GM12878 (cell line): ENCODE data around the gene KAZN. TPM values are rescaled to one million over a fixed set of nuclear protein-coding genes. Genes with fewer than 3 reads are reported as not detected.

Experiments
- HDAC2 ChIP-seq: fragments of 200-600 bp; sonication (generic); IDR thresholded peaks from 2 replicates; pipeline ENCODE4 v1.6.1; 2017
- JUND ChIP-seq: IDR thresholded peaks from 2 replicates; pipeline ENCODE4 v1.6.1; 2012; ENCODE audit warnings: low read depth, mild to moderate bottlenecking, low read length, improper control_type of control experiment, moderate library complexity
- KLF5 ChIP-seq: fragments of 450-650 bp; IDR thresholded peaks from 2 replicates; pipeline ENCODE4 v1.6.1; 2014; ENCODE audit warnings: mild to moderate bottlenecking; ENCODE audit not compliant: partially characterized antibody
- NFIC ChIP-seq: IDR thresholded peaks from 2 replicates; pipeline ENCODE4 v1.6.1; 2012; ENCODE audit warnings: low read depth, mild to moderate bottlenecking, inconsistent platforms, low read length, moderate library complexity
- polyA plus RNA-seq, 11 experiments: library from polyadenylated mRNA; depleted of rRNA in 4 of 11; unstranded in 6 of 11; stranded (reverse) in 5 of 11; fragments of >200 nt; fragmentation: Nextera tagmentation in 4 of 11; fragmentation: Illumina TruSeq in 1 of 11; extraction: Ambion mirVana in 4 of 11; extraction: Trizol in 1 of 11; gene quantifications; 1 replicate in 1 of 11; 2 replicates in 10 of 11; pipeline versions ENCODE4 v1.2.1 to v1.2.3, GENCODE V29; 2011 to 2016; ENCODE audit warnings: inconsistent platforms in 2 of 11, missing spikeins in 2 of 11, low read depth in 1 of 11
- total RNA-seq, 4 experiments: library from RNA; depleted of rRNA in 3 of 4; stranded (reverse); fragments of >200 nt in 3 of 4; fragmentation: Illumina TruSeq in 1 of 4; extraction: Trizol in 1 of 4; gene quantifications; 2 replicates each; pipeline versions ENCODE4 v1.2.1 to v1.2.3, GENCODE V29; 2013 to 2021
- TF ChIP-seq, protein P1 (sequence below): IDR thresholded peaks from 2 replicates; pipeline ENCODE4 v1.6.1; 2012; ENCODE audit warnings: low read depth, low read length, improper control_type of control experiment
- TF ChIP-seq, protein P2 (sequence below): fragments of 150-350 bp; IDR thresholded peaks from 2 replicates; pipeline ENCODE4 v1.6.1; 2016; ENCODE audit warnings: low read depth, low read length
- TF ChIP-seq, protein P3 (sequence below): fragments of 150-350 bp; IDR thresholded peaks from 2 replicates; pipeline ENCODE4 v1.6.1; 2014; ENCODE audit warnings: mild to moderate bottlenecking, low read depth, low read length

Gene KAZN
- total and polyA plus RNA-seq, 10 of the 15 experiments (the other 5 are each of a cell fraction or from before 2014, with no cell fraction given) = 0.72 to 4.0 (median 1.2) TPM

DNA sequence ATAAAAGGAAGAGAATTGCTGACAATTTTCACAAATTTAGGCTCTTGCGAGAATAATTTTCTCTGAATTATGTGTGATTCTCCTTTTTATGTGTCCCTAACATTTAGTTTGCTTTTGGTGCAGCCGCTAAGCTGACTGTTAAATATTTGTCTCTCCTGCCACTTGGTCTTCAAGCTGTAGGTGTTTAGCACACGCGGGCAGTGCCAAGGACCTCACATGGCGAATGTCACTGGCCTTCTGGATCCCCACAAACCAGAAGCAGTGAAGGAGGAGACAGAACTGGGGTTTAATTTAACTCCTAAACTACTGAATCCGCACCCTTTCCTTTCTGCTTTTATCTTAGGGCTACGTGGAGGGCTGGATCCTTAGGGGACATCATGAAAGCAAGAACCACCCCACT is 120.0 kb downstream of the KAZN start (continued):
- TF ChIP-seq, protein P1, sequence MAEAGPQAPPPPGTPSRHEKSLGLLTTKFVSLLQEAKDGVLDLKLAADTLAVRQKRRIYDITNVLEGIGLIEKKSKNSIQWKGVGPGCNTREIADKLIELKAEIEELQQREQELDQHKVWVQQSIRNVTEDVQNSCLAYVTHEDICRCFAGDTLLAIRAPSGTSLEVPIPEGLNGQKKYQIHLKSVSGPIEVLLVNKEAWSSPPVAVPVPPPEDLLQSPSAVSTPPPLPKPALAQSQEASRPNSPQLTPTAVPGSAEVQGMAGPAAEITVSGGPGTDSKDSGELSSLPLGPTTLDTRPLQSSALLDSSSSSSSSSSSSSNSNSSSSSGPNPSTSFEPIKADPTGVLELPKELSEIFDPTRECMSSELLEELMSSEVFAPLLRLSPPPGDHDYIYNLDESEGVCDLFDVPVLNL = no peak
- TF ChIP-seq KLF5 (no peak), JUND (no peak), NFIC (no peak), HDAC2 (no peak)
- TF ChIP-seq, protein P2, sequence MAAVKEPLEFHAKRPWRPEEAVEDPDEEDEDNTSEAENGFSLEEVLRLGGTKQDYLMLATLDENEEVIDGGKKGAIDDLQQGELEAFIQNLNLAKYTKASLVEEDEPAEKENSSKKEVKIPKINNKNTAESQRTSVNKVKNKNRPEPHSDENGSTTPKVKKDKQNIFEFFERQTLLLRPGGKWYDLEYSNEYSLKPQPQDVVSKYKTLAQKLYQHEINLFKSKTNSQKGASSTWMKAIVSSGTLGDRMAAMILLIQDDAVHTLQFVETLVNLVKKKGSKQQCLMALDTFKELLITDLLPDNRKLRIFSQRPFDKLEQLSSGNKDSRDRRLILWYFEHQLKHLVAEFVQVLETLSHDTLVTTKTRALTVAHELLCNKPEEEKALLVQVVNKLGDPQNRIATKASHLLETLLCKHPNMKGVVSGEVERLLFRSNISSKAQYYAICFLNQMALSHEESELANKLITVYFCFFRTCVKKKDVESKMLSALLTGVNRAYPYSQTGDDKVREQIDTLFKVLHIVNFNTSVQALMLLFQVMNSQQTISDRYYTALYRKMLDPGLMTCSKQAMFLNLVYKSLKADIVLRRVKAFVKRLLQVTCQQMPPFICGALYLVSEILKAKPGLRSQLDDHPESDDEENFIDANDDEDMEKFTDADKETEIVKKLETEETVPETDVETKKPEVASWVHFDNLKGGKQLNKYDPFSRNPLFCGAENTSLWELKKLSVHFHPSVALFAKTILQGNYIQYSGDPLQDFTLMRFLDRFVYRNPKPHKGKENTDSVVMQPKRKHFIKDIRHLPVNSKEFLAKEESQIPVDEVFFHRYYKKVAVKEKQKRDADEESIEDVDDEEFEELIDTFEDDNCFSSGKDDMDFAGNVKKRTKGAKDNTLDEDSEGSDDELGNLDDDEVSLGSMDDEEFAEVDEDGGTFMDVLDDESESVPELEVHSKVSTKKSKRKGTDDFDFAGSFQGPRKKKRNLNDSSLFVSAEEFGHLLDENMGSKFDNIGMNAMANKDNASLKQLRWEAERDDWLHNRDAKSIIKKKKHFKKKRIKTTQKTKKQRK = no peak
- TF ChIP-seq, protein P3, sequence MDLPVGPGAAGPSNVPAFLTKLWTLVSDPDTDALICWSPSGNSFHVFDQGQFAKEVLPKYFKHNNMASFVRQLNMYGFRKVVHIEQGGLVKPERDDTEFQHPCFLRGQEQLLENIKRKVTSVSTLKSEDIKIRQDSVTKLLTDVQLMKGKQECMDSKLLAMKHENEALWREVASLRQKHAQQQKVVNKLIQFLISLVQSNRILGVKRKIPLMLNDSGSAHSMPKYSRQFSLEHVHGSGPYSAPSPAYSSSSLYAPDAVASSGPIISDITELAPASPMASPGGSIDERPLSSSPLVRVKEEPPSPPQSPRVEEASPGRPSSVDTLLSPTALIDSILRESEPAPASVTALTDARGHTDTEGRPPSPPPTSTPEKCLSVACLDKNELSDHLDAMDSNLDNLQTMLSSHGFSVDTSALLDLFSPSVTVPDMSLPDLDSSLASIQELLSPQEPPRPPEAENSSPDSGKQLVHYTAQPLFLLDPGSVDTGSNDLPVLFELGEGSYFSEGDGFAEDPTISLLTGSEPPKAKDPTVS = no peak
